Transverse colon (tissue), 4 donors: Measurements from ENCODE around the gene TXNDC17. TPM values are rescaled to one million over a fixed set of nuclear protein-coding genes. Genes with fewer than 3 reads are reported as not detected.

Experiments used
- DNase-seq: peaks from one replicate; pipeline ENCODE4 v3.0.0-alpha.2; 2019
- H3K27ac ChIP-seq, 4 donors: fragments of 200-600 bp; sonication (generic); 2 replicates each; pipeline ENCODE4 v1.5.1; 2016 to 2018; ENCODE audit warnings: inconsistent platforms in 4 of 4
- H3K27me3 ChIP-seq: fragments of 200-600 bp; sonication (generic); 2 replicates; pipeline ENCODE4 v1.5.1; 2017; ENCODE audit warnings: inconsistent platforms
- H3K36me3 ChIP-seq, 4 donors: fragments of 200-600 bp; sonication (generic); 2 replicates each; pipeline ENCODE4 v1.5.1; 2017 to 2019; ENCODE audit warnings: inconsistent platforms in 4 of 4
- H3K4me1 ChIP-seq, 4 donors: fragments of 200-600 bp; sonication (generic); 2 replicates each; pipeline ENCODE4 v1.5.1; 2017 to 2020; ENCODE audit warnings: inconsistent platforms in 4 of 4
- H3K4me3 ChIP-seq, 4 donors: fragments of 200-600 bp; sonication (generic); 1 replicate in 1 of 4; 2 replicates in 3 of 4; pipeline versions ENCODE4 v1.5.1 to v1.6.1; 2017 to 2019; ENCODE audit warnings: inconsistent platforms in 4 of 4
- H3K9me3 ChIP-seq, 2 donors: fragments of 200-600 bp; sonication (generic); 2 replicates each; pipeline ENCODE4 v1.5.1; 2017 to 2019; ENCODE audit warnings: inconsistent platforms in 2 of 2
- CTCF ChIP-seq, 5 experiments: fragments of 200-600 bp in 3 of 5; fragments of 450-650 bp in 2 of 5; sonication (generic) in 3 of 5; IDR thresholded peaks; 1 replicate in 2 of 5; 2 replicates in 3 of 5; pipeline ENCODE4 v1.5.1; 2016 to 2017; ENCODE audit warnings: antibody characterized with exemption in 5 of 5, inconsistent platforms in 3 of 5, mild to moderate bottlenecking in 2 of 5, moderate library complexity in 1 of 5
- EP300 ChIP-seq: sonication (generic); formaldehyde crosslinking; IDR thresholded peaks from one replicate; pipeline ENCODE4 v1.6.1; 2017; ENCODE audit warnings: antibody characterized with exemption, low read depth
- POLR2A ChIP-seq: fragments of 450-650 bp; IDR thresholded peaks from one replicate; pipeline ENCODE4 v1.6.1; 2016; ENCODE audit warnings: antibody characterized with exemption, mild to moderate bottlenecking, moderate library complexity
- POLR2AphosphoS5 ChIP-seq, 3 donors: sonication (generic); formaldehyde crosslinking; IDR thresholded peaks; one replicate each; pipeline ENCODE4 v1.6.1; 2016; ENCODE audit warnings: antibody characterized with exemption in 3 of 3
- WGBS, 2 donors: methylation state at CpG; one replicate each; pipeline ENCODE4 v1.1.5; 2018; ENCODE audit warnings: low coverage in 1 of 2; 5-methylcytosine and 5-hydroxymethylcytosine counted together
- in situ Hi-C, 4 donors: fragments of 200-750 bp; cut with MboI; loops; one replicate each; pipeline versions ENCODE4 v1.15.0 to v1.15.1; 2017; ENCODE audit warnings: low sequenced_read_pairs in 3 of 4, low pct_ligation_motif_present in 1 of 4, low pct_unique_long_range_greater_than_20kb in 1 of 4
- intact Hi-C: fragments of 100-400 bp; cut with DNase I; formaldehyde crosslinking; loops from one replicate; pipeline ENCODE4 v1.15.1; 2023; ENCODE audit warnings: low total_unique reads
- total RNA-seq, 4 donors: library from RNA; depleted of rRNA; stranded (reverse); fragments of >200 nt; gene quantifications; one replicate each; pipeline ENCODE4 v1.1.0, GENCODE V29; 2016

Gene TXNDC17
- total RNA-seq, 4 donors from 2014 or later, result 60.2 to 439 (median 238) TPM

DNA sequence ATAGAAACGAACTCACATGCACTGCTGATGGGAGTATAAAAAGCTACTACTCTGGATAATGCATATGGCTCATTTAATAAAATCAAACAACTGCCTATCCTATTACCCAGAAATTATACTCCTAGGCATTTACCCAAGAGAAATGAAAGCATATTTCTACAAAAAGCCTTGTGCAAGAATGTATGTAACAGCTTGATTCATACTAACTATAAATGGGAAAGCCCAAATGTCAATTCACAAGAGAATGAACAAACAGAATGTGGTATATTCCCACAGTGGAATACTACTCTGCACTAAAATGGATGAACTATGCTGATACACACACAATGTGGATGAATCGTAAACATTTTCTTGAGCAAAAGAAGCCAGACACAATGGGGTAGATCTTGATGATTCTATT lies 38.7 kb upstream of the TXNDC17 start:
- in situ Hi-C loops (no loop called here), intact Hi-C loops (no loop called here)
- TF ChIP-seq POLR2A, result no peak
- TF ChIP-seq POLR2AphosphoS5 (IDR thresholded peaks at IDR 0.05), result no peak
- TF ChIP-seq CTCF (IDR thresholded peaks at IDR 0.05), result no peak
- no peak for TF ChIP-seq EP300
- Histone ChIP-seq H3K36me3 (peaks cover 0 to 16% (median 5%) of the 10 kb centered on the region in 4 donors), H3K27me3 (no peaks in the 10 kb centered on the region), H3K9me3 (no peaks in the 10 kb centered on the region), H3K4me3 (no peak overlapping the region), H3K27ac (no peak overlapping the region), H3K4me1 (peaks cover 10 to 38% (median 20%) of the 10 kb centered on the region in 4 donors)
- no peak for DNase-seq
- 86 to 95% methylated on average over 2 of the region's 2 CpGs for WGBS, 2 donors

DNA sequence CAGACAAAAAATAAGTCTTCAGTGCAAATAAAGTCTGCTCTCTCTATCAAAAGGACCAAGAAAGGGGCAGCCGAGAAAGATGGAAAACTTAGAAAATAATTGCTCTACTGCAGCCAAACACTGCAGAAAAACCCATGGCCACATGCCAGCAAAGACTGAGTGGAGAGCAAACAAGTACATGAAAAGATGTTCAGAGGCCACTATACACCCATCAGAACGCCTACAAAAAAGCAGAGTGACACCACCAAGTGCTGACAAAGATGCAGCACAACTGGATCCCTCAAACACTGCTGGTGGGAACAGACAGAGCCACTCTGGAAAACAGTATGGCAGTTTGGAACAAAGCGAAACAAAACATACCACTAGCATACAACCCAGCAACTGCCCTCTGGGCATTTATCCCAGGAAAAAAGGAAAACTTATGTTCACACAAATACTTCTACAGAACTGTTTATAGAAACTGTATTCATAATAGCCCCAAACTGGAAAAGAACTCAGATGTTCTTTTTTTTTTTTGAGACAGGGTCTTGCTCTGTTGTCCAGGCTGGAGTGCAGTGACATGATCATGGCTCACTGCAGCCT lies 37.0 kb upstream of the TXNDC17 start:
- H3K36me3 ChIP-seq, result peaks cover 0 to 33% (median 11%) of the 10 kb centered on the region in 4 donors
- TF ChIP-seq EP300, result no peak
- TF ChIP-seq POLR2AphosphoS5 (IDR thresholded peaks at IDR 0.05), result no peak
- TF ChIP-seq CTCF (IDR thresholded peaks at IDR 0.05), result no peak
- no peak for TF ChIP-seq POLR2A
- H3K9me3 ChIP-seq, result no peaks in the 10 kb centered on the region
- no peak overlapping the region for H3K27ac ChIP-seq
- peaks cover 5 to 24% (median 11%) of the 10 kb centered on the region in 4 donors for H3K4me1 ChIP-seq
- 58 to 70% methylated on average over 3 of the region's 3 CpGs for WGBS, 2 donors
- H3K4me3 ChIP-seq, result no peak overlapping the region
- intact Hi-C loops (no loop called here), in situ Hi-C loops (no loop called here)
- no peak for DNase-seq
- H3K27me3 ChIP-seq, result no peaks in the 10 kb centered on the region

DNA sequence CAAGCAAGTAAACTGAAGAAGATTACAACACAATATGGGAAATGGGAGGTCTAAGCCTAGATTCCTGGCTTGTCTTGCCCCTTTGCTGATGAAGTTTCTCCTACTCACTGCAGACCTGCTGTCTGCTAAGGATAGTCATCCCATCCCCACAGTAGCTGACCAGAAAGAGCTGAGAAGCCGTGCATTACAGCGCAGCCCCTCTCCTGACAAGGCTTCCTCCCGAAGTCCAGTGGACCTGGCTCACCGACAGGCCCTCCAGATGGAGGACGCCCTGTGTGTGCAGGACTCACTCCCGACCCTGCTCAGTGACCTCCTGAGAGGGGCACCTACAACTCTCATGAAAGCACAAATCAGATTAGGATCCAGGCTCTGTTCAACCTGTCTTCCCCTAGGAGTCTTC lies 35.7 kb upstream of the TXNDC17 start:
- DNase-seq, result no peak
- in situ Hi-C loops (no loop called here), intact Hi-C loops (no loop called here)
- WGBS, 2 donors, result 93% methylated on average over 6 of the region's 6 CpGs; no CpG with 5 or more reads in 1 of the 2 donors
- Histone ChIP-seq H3K9me3 (no peaks in the 10 kb centered on the region), H3K36me3 (peaks cover 0 to 46% (median 18%) of the 10 kb centered on the region in 4 donors), H3K4me3 (no peak overlapping the region), H3K4me1 (peaks cover 0 to 11% (median 0%) of the 10 kb centered on the region in 4 donors), H3K27me3 (no peaks in the 10 kb centered on the region), H3K27ac (no peak overlapping the region)
- TF ChIP-seq POLR2A, result no peak
- TF ChIP-seq POLR2AphosphoS5 (IDR thresholded peaks at IDR 0.05), result no peak
- TF ChIP-seq EP300, result no peak
- TF ChIP-seq CTCF (IDR thresholded peaks at IDR 0.05), result no peak

- no peaks in the 10 kb centered on the region for H3K27me3 ChIP-seq
- no peak for DNase-seq
- intact Hi-C loops (no loop called here), in situ Hi-C loops (no loop called here)
- H3K27ac ChIP-seq, result no peak overlapping the region
- no peak for TF ChIP-seq CTCF (IDR thresholded peaks at IDR 0.05)
- WGBS, 2 donors, result 93% methylated on average over 3 of the region's 3 CpGs; no CpG with 5 or more reads in 1 of the 2 donors
- peaks cover 0 to 5% (median 0%) of the 10 kb centered on the region in 4 donors for H3K4me1 ChIP-seq
- H3K4me3 ChIP-seq, result no peak overlapping the region
- peaks cover 0 to 54% (median 22%) of the 10 kb centered on the region in 4 donors for H3K36me3 ChIP-seq
- H3K9me3 ChIP-seq, result no peaks in the 10 kb centered on the region
These were observed 32.5 kb upstream of the TXNDC17 start for GRCh38 chr17:6608321-6608720.
